ENCODE measurements around the gene NEURL1B. TPM values are rescaled to one million over a fixed set of nuclear protein-coding genes. Genes with fewer than 3 reads are reported as not detected.
A peak's percentile ranks its signal among the peaks of the same experiment; 100 is the strongest.

Gene NEURL1B
- total RNA-seq, 2 donors from 2014 or later = 17.9 to 22.4 TPM

DNA sequence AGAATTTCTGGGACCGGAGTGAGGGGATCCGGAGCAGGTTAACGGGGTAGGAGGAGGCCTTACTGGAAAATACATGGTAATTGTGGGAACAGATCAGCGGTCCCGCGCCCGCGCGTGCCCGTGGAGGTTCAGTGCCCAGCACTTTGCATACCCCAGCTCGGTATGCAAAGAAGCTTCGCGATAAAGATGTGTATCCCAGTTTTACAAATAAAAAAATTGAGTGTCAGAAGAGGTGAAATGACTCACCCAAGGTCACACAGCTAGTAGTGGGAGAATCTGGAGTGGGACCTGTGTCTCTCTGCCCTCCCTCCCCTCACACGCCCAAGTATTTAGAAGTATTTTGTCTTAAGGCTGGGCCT lies 967 bp downstream of the NEURL1B start:
- H3K4me3 ChIP-seq = peak overlapping the region; percentile 90 to 93
- H3K27me3 ChIP-seq = no peaks in the 10 kb centered on the region
- peak overlapping the region; percentile 93 to 94 for H3K27ac ChIP-seq
- DNase-seq (ENCODE audit: low spot score) = no peak
- TF ChIP-seq, protein P1, sequence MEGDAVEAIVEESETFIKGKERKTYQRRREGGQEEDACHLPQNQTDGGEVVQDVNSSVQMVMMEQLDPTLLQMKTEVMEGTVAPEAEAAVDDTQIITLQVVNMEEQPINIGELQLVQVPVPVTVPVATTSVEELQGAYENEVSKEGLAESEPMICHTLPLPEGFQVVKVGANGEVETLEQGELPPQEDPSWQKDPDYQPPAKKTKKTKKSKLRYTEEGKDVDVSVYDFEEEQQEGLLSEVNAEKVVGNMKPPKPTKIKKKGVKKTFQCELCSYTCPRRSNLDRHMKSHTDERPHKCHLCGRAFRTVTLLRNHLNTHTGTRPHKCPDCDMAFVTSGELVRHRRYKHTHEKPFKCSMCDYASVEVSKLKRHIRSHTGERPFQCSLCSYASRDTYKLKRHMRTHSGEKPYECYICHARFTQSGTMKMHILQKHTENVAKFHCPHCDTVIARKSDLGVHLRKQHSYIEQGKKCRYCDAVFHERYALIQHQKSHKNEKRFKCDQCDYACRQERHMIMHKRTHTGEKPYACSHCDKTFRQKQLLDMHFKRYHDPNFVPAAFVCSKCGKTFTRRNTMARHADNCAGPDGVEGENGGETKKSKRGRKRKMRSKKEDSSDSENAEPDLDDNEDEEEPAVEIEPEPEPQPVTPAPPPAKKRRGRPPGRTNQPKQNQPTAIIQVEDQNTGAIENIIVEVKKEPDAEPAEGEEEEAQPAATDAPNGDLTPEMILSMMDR (IDR thresholded peaks at IDR 0.05) = no peak
- peaks cover 0 to 67% of the 10 kb centered on the region in 2 donors for H3K4me1 ChIP-seq
- H3K9me3 ChIP-seq = no peaks in the 10 kb centered on the region
- no peaks in the 10 kb centered on the region for H3K36me3 ChIP-seq

DNA sequence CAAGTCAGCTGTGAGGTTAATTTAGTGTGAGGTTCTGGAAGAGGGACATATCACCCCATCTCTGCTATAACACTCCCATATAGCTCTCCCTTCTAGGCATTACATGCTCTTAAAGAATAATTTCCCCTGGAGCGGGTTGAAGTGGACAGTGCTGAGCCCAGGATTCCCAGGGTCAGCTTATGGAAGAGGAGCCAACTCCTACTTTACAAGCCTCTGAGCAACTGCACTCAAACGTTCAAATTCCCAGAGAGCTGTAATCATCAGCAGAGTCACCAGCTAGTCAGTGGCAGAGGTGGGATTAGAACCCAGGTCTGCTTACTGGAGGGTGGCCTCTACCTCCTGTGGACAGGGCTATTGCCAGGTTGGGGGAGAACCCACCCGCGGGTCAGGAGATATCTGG lies 1.4 kb downstream of the NEURL1B start:
- peaks cover 0 to 69% of the 10 kb centered on the region in 2 donors for H3K4me1 ChIP-seq
- no peak for DNase-seq (ENCODE audit: low spot score)
- TF ChIP-seq, protein P1 (IDR thresholded peaks at IDR 0.05) = no peak
- no peaks in the 10 kb centered on the region for H3K27me3 ChIP-seq
- H3K4me3 ChIP-seq = peak overlapping the region; percentile 90 to 93
- no peaks in the 10 kb centered on the region for H3K36me3 ChIP-seq
- H3K27ac ChIP-seq = peak overlapping the region; percentile 93 to 94
- no peaks in the 10 kb centered on the region for H3K9me3 ChIP-seq

DNA sequence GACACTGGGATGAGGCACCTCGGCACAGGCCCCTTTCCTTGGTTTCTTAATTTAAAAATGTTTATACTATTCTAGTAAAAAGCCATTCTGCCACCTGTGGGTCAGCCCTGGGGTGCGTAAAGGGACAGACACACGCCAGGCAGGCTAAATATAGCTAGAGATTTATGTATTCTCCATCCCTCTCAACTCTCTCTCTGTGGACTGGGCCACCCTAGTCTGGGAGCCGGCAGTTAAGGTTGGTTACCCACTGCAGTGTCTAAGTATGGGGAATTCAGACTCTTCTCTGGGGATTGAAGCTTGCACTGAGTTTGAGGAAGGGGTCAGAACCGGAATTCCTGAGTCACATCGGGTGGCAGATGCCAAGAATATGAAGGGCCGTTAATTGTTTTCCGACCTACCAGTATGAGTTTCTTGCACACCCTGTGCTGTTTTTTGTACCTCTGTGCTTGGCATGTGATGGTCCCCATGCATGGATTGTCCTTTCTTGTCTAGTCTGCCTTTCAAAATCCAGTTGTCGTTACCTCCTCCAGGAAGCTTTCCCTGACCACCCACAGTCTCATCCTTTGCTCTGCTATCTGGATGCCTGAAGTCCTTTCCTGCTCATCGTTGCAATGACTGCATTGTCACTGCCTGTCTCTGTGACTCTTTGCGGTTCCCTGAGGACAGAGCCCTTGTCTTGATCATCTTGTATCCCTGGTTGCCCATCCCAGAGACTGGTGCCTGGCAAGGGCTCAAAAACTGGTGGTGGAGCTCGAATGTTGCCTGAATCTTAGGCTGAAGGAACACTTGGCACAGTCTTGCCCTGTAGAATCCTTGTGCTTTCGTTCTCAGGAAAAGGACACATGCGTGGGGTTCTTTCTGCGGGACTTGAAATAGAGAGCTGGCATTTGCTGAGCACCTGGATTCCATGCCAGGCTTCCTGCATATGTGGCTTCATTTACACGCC lies 2.1 kb downstream of the NEURL1B start:
- Histone ChIP-seq H3K27me3 (no peaks in the 10 kb centered on the region), H3K9me3 (no peaks in the 10 kb centered on the region), H3K4me1 (peaks cover 0 to 77% of the 10 kb centered on the region in 2 donors), H3K36me3 (no peaks in the 10 kb centered on the region), H3K27ac (peak overlapping the region; percentile 93 to 94), H3K4me3 (peak overlapping the region; percentile 90 to 93)
- TF ChIP-seq, protein P1 (IDR thresholded peaks at IDR 0.05) = peak in 1 of 2 donors; percentile 25
- DNase-seq (ENCODE audit: low spot score) = no peak

DNA sequence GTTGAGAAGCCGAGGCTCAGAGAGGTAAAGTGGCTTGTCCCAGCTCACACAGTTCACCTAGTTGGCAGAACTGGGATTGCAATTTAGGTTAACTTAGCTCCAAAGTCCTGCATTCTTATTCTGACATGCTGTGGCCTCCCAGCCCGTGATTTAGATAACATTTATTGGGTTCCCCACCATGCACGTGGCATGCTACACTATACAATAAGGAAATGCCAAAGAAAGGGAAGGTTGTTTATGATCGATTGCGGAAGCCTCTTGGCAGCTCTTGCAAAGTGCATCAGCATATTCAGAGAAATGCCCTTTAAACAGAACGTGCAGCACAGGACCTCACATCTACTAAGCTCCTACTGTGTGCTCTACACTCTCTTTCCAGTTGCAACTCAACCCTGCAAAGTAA lies 3.2 kb downstream of the NEURL1B start:
- H3K9me3 ChIP-seq = no peaks in the 10 kb centered on the region
- peak overlapping the region in 1 of 2 donors; percentile 90 for H3K4me3 ChIP-seq
- H3K4me1 ChIP-seq = peaks cover 0 to 83% of the 10 kb centered on the region in 2 donors
- H3K27ac ChIP-seq = peak overlapping the region; percentile 93 to 94
- no peaks in the 10 kb centered on the region for H3K27me3 ChIP-seq
- TF ChIP-seq, protein P1 (IDR thresholded peaks at IDR 0.05) = no peak
- no peak for DNase-seq (ENCODE audit: low spot score)
- no peaks in the 10 kb centered on the region for H3K36me3 ChIP-seq

DNA sequence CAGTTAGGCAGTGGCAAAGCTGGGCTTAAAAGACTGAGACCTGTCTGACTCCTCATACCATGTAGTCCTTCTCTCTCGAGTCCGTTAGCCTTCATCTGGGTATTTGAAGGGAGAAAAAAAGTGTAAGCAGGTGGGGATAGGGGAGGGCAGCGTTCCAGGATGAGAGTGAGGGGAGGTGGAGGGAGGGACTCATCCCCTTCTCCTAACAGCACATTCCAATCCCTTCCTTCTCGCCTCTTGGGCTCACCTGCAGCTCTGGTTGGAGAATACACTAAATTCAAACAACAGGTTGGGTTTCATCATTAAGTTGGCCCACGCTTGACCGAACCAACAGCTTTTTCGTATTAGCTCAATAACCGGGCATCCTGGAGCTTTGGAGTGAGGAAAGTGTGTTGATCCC lies 3.6 kb downstream of the NEURL1B start:
- Histone ChIP-seq H3K4me3 (peak overlapping the region in 1 of 2 donors; percentile 90), H3K4me1 (peaks cover 0 to 87% of the 10 kb centered on the region in 2 donors), H3K9me3 (no peaks in the 10 kb centered on the region), H3K27me3 (no peaks in the 10 kb centered on the region), H3K27ac (peak overlapping the region; percentile 93 to 94), H3K36me3 (no peaks in the 10 kb centered on the region)
- no peak for DNase-seq (ENCODE audit: low spot score)
- TF ChIP-seq, protein P1 (IDR thresholded peaks at IDR 0.05) = no peak

All from right atrium auricular region (tissue), 2 donors.